Esophagus squamous epithelium (tissue), 5 donors: ENCODE results near the gene PRKCI. TPM values are rescaled to one million over a fixed set of nuclear protein-coding genes. Genes with fewer than 3 reads are reported as not detected.

Experiments used
- DNase-seq: peaks from one replicate; lab custom pipeline; 2025; lab: John Stamatoyannopoulos, UW
- H3K27ac ChIP-seq, 4 donors: fragments of 200-600 bp; sonication (generic); one replicate each; pipeline ENCODE4 v1.5.1; 2016 to 2019; ENCODE audit warnings: mild to moderate bottlenecking in 1 of 4
- H3K27me3 ChIP-seq, 4 donors: fragments of 200-600 bp; sonication (generic); 1 replicate in 3 of 4; 2 replicates in 1 of 4; pipeline versions ENCODE4 v1.5.1 to v1.6.0; 2017 to 2021; ENCODE audit warnings: antibody characterized with exemption in 1 of 4
- H3K36me3 ChIP-seq, 3 donors: fragments of 200-600 bp; sonication (generic); one replicate each; pipeline ENCODE4 v1.5.1; 2016 to 2019
- H3K4me1 ChIP-seq, 3 donors: fragments of 200-600 bp; sonication (generic); one replicate each; pipeline ENCODE4 v1.5.1; 2017 to 2019
- H3K4me3 ChIP-seq, 4 donors: fragments of 200-600 bp; sonication (generic); 1 replicate in 3 of 4; 2 replicates in 1 of 4; pipeline ENCODE4 v1.5.1; 2016 to 2019; ENCODE audit warnings: mild to moderate bottlenecking in 2 of 4, moderate library complexity in 1 of 4
- H3K9me3 ChIP-seq, 3 donors: fragments of 200-600 bp; sonication (generic); one replicate each; pipeline ENCODE4 v1.5.1; 2016 to 2019
- POLR2A ChIP-seq, 4 donors: fragments of 450-650 bp; IDR thresholded peaks; one replicate each; pipeline ENCODE4 v1.6.1; 2017; ENCODE audit warnings: antibody characterized with exemption in 4 of 4, mild to moderate bottlenecking in 4 of 4, moderate library complexity in 3 of 4
- WGBS, 2 donors: methylation state at CpG; one replicate each; pipeline ENCODE4 v1.1.5; 2018; 5-methylcytosine and 5-hydroxymethylcytosine counted together
- intact Hi-C: fragments of 100-400 bp; cut with DNase I; formaldehyde crosslinking; loops from one replicate; pipeline ENCODE4 v1.15.0; 2022
- total RNA-seq, 4 donors: library from RNA; depleted of rRNA; stranded (reverse); fragments of >200 nt; gene quantifications; one replicate each; pipeline ENCODE4 v1.1.0, GENCODE V29; 2016
- TF ChIP-seq, protein P1 (sequence below), 6 experiments: fragments of 450-650 bp in 4 of 6; fragments of 200-600 bp in 2 of 6; sonication (generic) in 2 of 6; IDR thresholded peaks; one replicate each; pipeline ENCODE4 v1.5.1; 2016 to 2019; ENCODE audit warnings: antibody characterized with exemption in 6 of 6, mild to moderate bottlenecking in 4 of 6, moderate library complexity in 4 of 6
- donor health status: DM: yes; HTN: yes; CAD: no.

PRKCI gene
- total RNA-seq, 4 donors from 2014 or later = 27.7 to 41.1 (median 35.3) TPM

DNA sequence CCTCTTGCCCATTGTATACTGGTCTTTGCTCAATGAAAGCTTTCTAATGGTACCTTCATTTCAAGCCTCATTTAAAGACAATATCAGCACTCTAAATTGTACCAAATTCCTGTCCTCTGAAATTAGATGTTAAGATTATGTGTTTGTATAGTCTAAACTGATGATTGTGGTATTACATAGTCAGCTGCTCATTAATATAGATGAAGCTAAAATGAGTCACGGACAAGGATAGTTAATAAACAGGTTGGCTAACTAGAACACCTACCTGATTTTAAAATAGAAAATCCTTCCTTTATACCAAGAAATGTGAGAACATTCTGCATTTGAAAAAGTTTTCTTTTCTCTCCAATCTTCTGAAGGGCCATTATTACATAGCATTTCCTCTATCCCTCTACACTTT lies 2.9 kb downstream of the PRKCI start:
- TF ChIP-seq, protein P1, sequence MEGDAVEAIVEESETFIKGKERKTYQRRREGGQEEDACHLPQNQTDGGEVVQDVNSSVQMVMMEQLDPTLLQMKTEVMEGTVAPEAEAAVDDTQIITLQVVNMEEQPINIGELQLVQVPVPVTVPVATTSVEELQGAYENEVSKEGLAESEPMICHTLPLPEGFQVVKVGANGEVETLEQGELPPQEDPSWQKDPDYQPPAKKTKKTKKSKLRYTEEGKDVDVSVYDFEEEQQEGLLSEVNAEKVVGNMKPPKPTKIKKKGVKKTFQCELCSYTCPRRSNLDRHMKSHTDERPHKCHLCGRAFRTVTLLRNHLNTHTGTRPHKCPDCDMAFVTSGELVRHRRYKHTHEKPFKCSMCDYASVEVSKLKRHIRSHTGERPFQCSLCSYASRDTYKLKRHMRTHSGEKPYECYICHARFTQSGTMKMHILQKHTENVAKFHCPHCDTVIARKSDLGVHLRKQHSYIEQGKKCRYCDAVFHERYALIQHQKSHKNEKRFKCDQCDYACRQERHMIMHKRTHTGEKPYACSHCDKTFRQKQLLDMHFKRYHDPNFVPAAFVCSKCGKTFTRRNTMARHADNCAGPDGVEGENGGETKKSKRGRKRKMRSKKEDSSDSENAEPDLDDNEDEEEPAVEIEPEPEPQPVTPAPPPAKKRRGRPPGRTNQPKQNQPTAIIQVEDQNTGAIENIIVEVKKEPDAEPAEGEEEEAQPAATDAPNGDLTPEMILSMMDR (IDR thresholded peaks at IDR 0.05) = no peak
- no peak for TF ChIP-seq POLR2A (IDR thresholded peaks at IDR 0.05)
- WGBS, 2 donors = 49 to 70% methylated on average over 1 of the region's 1 CpG
- Histone ChIP-seq H3K27me3 (no peaks in the 10 kb centered on the region), H3K36me3 (no peaks in the 10 kb centered on the region), H3K9me3 (no peaks in the 10 kb centered on the region), H3K27ac (peak overlapping the region in 1 of 4 donors; percentile 11), H3K4me3 (no peak overlapping the region), H3K4me1 (peaks cover 9 to 65% (median 42%) of the 10 kb centered on the region in 3 donors)
- intact Hi-C loops = no loop called here
- no peak for DNase-seq

DNA sequence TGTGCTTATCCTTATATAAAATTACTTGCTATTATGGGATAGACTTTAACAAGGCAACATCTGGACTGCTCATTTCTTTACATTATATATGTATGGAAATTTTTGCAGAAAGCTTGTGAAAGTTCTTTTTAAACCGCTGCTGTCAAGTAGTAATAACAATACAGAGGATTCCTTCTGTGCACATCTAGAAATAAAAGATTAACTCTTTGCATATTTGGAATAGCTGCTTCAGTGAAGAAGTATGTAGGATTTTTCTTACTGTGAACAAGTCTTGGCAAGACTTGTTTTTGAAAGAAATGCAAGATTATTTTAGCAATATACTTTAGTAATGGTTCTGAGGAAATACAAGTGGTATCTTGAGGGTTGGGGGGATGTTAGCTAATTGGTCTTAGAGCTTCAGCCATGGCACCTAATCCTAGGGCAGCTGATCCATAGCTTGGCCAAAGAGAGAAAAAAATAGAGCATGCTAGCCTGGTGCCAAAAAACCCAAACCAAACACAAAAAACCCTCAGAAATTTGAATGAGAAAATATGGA lies 4.3 kb downstream of the PRKCI start:
- intact Hi-C loops = no loop called here
- Histone ChIP-seq H3K36me3 (no peaks in the 10 kb centered on the region), H3K27ac (no peak overlapping the region), H3K4me1 (peaks cover 9 to 63% (median 42%) of the 10 kb centered on the region in 3 donors), H3K27me3 (no peaks in the 10 kb centered on the region), H3K4me3 (no peak overlapping the region), H3K9me3 (no peaks in the 10 kb centered on the region)
- 41 to 48% methylated on average over 1 of the region's 1 CpG for WGBS, 2 donors
- no peak for DNase-seq
- no peak for TF ChIP-seq POLR2A (IDR thresholded peaks at IDR 0.05)
- TF ChIP-seq, protein P1 (IDR thresholded peaks at IDR 0.05) = no peak

DNA sequence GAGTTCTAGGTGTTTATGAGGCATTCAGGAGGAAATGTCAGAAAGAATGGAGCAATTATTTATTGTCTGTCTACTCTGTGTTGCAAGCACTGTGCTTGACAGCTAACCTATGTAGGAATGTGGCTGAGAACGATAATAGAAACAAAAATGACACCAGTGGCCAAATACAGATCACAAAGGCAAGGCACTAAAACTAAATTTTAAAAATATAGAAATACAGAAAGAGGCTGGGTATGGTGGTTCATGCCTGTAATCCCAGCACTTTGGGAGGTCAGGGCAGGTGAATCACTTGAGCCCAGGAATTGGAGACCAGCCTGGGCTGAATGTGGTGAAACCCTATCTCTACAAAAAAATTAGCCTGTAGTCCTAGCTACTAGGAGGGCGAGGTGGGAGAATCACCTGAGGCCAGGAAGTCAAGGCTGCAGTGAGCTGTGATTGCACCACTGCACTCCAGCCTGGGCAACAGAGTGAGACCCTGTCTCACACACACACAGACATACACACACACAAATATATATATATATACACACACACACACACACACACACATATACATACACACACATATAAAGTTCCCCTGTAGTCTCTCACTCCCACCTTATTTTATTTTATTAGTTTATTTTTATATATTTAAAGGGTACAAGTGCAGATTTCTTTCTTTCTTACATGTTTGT lies 6.0 kb downstream of the PRKCI start:
- Histone ChIP-seq H3K4me1 (peaks cover 9 to 58% (median 44%) of the 10 kb centered on the region in 3 donors), H3K27me3 (no peaks in the 10 kb centered on the region), H3K27ac (peak overlapping the region in 2 of 4 donors; percentile 28 to 35), H3K9me3 (no peaks in the 10 kb centered on the region), H3K36me3 (no peaks in the 10 kb centered on the region), H3K4me3 (no peak overlapping the region)
- intact Hi-C loops = no loop called here
- no peak for DNase-seq
- 32 to 41% methylated on average over 2 of the region's 2 CpGs for WGBS, 2 donors
- TF ChIP-seq POLR2A (IDR thresholded peaks at IDR 0.05) = no peak
- TF ChIP-seq, protein P1 (IDR thresholded peaks at IDR 0.05) = no peak

DNA sequence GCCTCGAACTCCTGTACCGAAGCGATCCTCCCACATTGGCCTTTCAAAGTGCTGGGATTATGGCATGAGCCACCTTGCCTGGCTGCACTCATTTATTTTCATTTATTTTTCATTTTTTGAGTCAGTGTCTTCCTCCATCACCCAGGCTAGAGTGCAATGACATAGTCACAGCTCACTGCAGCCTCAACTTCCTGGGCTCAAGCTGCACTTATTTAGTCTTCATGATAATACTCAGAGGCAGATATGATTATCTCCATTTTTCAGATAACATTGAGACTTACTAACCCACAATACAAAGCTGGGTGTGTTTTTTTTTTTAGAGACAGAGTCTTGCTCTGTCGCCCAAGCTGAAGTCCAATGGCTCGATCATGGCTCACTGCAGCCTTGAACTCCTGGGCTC lies 10.0 kb downstream of the PRKCI start:
- H3K36me3 ChIP-seq = peaks cover 3 to 20% (median 7%) of the 10 kb centered on the region in 3 donors
- no peak overlapping the region for H3K4me3 ChIP-seq
- no peak overlapping the region for H3K27ac ChIP-seq
- no peaks in the 10 kb centered on the region for H3K9me3 ChIP-seq
- DNase-seq = no peak
- peaks cover 0 to 23% (median 16%) of the 10 kb centered on the region in 3 donors for H3K4me1 ChIP-seq
- WGBS, 2 donors = 86 to 98% methylated on average over 5 of the region's 5 CpGs
- no peaks in the 10 kb centered on the region for H3K27me3 ChIP-seq
- no peak for TF ChIP-seq POLR2A (IDR thresholded peaks at IDR 0.05)
- TF ChIP-seq, protein P1 (IDR thresholded peaks at IDR 0.05) = no peak
- intact Hi-C loops = no loop called here

DNA sequence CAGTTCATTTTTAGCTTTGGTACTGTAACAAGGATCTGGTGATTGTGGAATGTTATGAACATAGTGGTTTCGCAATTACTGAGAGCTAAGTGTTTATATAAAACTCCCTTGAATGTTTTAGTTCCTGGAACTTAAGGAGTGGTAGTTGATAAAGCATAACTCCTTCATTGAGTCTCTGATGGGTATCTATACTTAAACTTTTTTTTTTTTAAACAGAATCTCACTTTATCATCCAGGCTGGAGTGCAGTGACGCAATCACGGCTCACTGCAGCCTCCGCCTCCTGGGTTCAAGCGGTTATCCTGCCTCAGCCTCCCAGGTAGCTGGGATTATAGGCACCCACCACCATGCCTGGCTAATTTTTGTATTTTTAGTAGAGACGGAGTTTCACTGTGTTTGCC lies 11.3 kb downstream of the PRKCI start:
- Histone ChIP-seq H3K27me3 (no peaks in the 10 kb centered on the region), H3K36me3 (peaks cover 3 to 33% (median 7%) of the 10 kb centered on the region in 3 donors), H3K9me3 (no peaks in the 10 kb centered on the region), H3K4me1 (peaks cover 0 to 11% (median 5%) of the 10 kb centered on the region in 3 donors), H3K4me3 (no peak overlapping the region), H3K27ac (peak overlapping the region in 1 of 4 donors; percentile 60)
- 83 to 88% methylated on average over 6 of the region's 6 CpGs for WGBS, 2 donors
- no peak for DNase-seq
- TF ChIP-seq POLR2A (IDR thresholded peaks at IDR 0.05) = no peak
- TF ChIP-seq, protein P1 (IDR thresholded peaks at IDR 0.05) = no peak
- intact Hi-C loops = no loop called here
